22Rv1 (cell line): ENCODE results near the gene SMYD4.

Experiments used
- ZFX ChIP-seq: fragments of 450-650 bp; IDR thresholded peaks from 2 replicates; pipeline ENCODE4 v1.6.1; 2017; ENCODE audit warnings: antibody characterized with exemption, borderline replicate concordance
- TF ChIP-seq, protein P1 (sequence below): fragments of 450-650 bp; IDR thresholded peaks from 2 replicates; pipeline ENCODE4 v1.5.1; 2017; ENCODE audit warnings: mild to moderate bottlenecking

- TF ChIP-seq, protein P1, sequence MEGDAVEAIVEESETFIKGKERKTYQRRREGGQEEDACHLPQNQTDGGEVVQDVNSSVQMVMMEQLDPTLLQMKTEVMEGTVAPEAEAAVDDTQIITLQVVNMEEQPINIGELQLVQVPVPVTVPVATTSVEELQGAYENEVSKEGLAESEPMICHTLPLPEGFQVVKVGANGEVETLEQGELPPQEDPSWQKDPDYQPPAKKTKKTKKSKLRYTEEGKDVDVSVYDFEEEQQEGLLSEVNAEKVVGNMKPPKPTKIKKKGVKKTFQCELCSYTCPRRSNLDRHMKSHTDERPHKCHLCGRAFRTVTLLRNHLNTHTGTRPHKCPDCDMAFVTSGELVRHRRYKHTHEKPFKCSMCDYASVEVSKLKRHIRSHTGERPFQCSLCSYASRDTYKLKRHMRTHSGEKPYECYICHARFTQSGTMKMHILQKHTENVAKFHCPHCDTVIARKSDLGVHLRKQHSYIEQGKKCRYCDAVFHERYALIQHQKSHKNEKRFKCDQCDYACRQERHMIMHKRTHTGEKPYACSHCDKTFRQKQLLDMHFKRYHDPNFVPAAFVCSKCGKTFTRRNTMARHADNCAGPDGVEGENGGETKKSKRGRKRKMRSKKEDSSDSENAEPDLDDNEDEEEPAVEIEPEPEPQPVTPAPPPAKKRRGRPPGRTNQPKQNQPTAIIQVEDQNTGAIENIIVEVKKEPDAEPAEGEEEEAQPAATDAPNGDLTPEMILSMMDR: no peak
- no peak for TF ChIP-seq ZFX
Observed at GRCh38 chr17:1731194-1731506, 98.6 kb downstream of the SMYD4 start.
